AG08395 (cell line): ENCODE data around the gene RFX4.

Experiments
- DNase-seq: peaks from one replicate; pipeline ENCODE4 v3.0.0; 2012; ENCODE audit warnings: mixed read lengths, low spot score

RFX4 gene

GRCh38 chr12:106646472-106646871, 63.7 kb downstream of the RFX4 start:
- no peak for DNase-seq

DNA sequence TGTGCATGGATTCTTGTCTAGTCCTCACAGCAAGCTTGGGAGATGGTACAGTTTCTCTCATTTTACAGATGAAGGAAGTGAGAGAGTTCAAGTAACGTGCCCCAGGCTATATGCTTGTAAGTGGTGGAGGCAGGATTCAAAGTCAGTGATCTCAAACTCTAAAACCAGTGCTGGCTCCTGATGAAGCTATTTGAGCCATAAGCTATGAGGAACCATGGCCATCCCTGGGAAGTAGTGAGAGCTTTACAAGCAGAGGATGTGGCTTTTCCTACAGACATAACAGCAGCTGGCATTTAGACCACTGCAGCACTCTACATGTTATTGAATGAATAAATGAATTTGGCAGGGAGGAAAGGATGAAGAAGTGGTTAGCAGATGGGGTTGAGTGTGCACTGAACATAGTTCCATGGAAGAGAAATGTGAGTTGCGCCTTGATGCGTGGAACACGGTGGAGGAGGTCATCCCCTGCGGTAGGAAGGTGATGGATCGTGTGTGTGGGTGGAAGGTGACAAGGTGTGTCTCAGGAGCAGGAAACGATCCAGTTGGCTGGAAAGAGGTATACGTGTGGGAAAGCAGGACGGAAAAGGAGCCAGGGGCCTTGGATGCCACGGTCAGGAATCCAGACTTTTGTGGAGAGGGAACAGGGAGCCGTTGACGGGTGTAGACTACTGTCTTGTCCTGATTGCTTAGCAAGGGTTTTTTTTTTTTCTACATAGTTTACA, 65.2 kb downstream of the RFX4 start:
- DNase-seq: no peak

DNA sequence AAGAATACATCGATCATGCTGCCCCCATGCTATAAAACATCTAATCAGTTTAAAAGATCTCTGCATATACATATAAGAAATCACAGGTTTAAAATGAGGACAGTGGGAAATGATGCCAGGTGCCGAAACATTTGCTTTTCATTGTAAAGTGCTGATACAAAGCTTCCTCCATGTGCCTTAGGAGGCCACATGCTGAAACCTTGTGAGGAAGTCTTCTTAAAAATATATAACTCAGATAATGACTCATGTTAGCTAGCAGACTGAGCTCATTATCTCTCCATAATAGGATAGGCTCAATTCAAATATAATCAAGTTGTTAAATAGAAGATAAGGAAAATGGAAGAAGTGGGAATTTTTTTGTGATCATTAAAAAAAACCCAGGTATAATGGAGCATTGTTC, 65.9 kb downstream of the RFX4 start:
- DNase-seq: no peak

GRCh38 chr12:106651552-106651951, 68.7 kb downstream of the RFX4 start:
- DNase-seq: no peak

- no peak for DNase-seq
These were observed 69.8 kb downstream of the RFX4 start for GRCh38 chr12:106652510-106653015.

DNA sequence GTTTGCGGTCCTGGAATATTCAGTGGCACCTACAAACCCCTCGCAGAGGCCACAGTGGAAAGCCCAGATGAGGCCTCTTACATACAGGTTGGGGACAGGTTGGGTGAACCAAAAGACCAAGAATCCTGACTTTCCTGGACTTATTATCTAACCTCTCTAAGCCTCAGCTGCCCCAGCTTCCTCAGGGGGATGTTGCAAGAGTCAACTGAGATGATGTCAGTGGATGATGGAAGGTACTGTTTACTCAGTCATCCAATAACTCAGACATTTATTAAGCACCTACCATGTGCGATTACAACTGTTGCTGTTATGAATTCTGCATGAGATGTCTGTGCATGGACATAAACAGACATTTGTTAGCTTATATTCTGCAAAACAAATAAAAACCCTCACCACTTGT, 72.8 kb downstream of the RFX4 start:
- DNase-seq: no peak

DNA sequence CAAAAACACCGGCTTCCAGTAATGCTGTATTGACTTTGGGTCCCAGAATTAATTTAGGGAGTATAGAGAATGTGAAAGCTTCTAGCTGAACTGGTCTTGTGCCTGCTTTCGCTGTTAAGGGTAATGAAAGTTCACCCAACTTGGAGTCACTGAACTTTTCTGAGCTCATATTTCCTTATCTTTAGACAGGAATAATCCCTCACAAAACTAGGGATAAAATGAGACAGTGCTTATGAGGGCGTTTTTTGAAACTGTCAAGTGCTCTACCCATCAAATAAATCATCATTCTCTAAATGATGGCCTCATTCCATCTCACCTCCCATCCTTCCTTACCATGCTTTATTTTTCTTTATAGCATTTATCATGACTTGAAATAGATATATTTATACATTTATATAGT, 74.7 kb downstream of the RFX4 start:
- no peak for DNase-seq

DNA sequence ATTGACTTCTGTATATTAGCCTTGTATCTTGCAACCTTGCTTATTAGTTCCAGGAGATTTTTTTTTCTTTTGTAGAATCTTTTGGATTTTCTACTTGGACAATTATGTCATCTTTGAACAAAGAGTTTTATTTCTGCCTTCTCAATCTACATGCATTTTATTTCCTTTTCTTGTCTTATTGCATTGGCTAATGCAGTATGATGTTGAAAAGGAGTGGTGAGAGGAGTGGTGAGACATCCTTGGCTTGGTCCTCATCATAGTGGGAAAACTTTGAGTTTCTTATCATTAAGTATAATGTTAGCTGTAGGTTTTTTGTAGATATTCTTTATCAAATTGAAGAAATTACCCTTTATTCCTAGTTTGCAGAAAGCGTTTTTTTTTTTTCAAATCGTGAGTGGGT, 80.6 kb downstream of the RFX4 start:
- DNase-seq: no peak

DNA sequence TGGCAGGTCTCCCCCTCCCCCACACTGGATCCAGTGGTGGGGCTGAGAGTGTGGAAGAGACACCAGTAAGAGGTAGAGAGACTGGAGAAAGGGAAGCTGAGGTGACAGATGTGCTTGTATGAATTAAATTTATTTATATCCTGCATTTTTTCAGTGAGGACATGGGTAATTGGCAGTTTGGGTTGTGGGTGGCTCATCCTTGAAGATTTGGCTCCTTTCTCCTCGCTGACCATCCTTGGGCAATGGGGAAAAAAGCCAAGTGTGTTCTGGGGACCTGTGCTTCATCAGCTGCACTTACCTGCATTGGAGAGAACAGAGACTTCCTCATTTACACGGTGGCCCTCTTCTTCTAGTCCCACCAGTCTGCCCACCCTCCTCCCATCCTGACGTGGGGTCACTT, 86.4 kb downstream of the RFX4 start:
- no peak for DNase-seq

DNA sequence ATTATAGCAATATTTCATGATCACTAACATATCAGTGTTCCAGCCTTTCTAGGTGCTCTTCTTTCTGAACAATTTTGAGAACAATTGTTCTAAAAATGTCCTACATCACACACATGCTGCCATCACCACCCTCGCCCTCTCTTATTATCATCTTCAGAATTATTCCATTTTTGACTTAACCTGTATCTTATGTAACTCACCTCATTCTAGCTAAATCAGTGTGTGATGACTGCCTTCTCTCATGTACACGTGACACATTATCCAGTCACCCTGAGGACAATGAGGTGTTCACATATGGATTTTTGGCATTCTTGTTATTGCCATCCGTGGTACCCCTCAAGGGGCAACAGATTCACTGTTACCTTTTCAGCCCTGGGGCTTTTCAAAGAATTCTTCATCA, 87.3 kb downstream of the RFX4 start:
- no peak for DNase-seq

GRCh38 chr12:106671840-106672239, 89.0 kb downstream of the RFX4 start:
- no peak for DNase-seq

DNA sequence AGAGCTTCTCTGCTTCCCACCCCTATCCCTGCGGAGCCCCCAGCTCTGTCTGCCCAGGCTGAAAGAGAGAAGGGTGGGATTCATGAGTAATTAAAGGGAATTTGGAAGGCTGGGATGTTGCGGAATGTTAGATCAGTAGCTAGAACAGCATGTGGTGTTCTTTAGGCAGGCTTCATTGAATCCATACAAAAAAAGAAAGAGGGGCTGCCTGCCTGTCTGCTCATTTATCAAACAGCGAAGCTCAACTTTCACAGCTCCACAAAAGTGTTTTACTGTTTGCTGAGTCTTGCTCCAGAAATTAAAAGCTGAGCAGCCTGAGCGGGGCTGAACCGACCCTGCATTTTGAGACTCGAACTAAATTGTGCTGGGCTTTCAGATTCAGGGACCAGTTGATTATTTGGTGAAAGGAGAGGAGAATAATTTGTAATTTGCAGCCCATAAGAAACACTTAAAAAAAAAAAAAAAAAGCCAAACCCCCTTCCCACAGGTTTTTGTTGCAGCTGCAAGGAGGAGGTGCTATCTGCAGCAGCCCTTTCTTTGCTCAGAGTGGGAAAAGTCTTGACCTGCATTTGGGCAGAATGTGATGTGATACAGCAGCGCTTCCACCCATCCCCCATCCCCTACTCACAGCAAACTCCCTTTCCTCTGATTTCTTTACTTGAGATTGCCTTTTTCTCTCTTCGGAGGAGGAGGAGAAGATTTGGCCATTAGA, 89.7 kb downstream of the RFX4 start:
- no peak for DNase-seq

- no peak for DNase-seq
These were observed 90.3 kb downstream of the RFX4 start for GRCh38 chr12:106673141-106673540.

- DNase-seq: no peak
These were observed 93.0 kb downstream of the RFX4 start for GRCh38 chr12:106675651-106676435.

DNA sequence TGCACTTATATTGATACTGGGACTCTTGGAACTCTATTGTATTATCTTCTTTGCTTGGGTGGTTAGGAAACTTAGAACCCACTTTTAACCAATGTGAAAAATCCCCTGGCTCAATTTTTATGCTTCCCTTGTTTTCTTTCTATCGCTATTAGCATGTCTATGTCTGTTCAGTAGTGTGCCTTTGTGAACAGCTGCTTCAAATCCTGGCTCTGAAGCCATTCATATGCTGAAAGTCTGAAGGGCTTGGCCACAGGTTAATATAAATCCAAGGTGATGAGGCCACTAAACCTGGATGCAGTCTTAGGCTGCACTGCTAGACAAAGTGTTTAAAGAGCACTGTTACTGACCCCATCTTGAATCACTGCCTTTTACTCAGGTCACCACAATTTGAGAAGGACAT, 96.8 kb downstream of the RFX4 start:
- no peak for DNase-seq

DNA sequence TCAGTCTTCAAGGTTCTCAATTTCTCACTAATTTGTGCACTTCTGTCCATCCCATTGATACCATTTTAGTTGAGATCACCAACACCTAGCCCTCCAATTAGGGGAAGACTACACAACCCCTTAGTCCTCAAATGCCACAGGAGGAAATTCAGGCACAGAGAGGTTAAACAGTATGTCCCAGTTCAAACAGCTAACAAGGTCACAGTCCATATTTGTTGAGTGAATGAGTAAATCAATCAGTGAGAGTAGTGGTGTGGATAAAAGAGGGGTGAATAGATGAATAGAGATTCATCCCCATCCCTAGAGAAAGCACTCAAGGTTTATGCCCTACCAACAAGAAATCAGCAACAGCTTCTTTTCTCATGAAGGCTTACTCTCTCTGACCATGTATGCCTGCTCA, 97.5 kb downstream of the RFX4 start:
- DNase-seq: no peak

DNA sequence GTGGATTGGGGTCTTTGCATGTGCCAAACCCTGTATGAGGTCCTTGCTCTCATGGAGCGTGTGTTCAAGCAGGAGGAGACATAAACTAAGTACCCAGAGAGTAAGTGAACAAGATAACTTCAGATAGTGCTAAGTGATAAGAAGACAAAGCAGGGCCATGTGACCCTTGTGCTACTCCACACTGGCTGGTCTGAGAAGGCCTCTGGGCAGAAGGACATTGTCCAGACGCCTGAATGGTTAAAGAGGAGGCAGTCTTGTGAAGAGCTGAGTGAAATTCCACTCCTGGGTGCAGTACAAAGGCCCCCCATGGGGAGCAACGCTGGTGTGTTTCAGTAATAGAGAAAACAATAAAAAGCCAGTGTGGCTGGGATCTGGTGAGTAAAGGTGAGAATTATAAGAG, 98.4 kb downstream of the RFX4 start:
- no peak for DNase-seq

GRCh38 chr12:106682594-106683234, 99.9 kb downstream of the RFX4 start:
- DNase-seq: no peak

DNA sequence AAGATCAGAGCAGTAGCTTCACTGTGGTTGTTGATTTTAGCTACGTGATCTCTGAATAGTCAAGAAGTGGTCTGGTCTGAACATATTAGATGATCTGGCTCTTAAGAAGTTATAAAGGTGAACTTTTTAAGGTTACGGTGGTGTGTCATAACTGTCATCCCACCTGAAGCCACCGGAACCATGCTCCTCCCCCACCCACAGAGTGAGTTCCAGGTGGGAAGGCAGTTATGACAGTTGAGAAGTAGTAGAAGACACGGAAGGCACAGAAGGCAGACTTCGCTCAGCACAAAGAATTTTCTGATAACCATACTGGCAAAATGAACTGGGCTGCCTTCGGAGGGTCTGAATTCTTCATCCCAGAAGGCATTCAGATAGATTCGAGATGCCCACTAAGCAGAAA, 101.7 kb downstream of the RFX4 start:
- no peak for DNase-seq

DNA sequence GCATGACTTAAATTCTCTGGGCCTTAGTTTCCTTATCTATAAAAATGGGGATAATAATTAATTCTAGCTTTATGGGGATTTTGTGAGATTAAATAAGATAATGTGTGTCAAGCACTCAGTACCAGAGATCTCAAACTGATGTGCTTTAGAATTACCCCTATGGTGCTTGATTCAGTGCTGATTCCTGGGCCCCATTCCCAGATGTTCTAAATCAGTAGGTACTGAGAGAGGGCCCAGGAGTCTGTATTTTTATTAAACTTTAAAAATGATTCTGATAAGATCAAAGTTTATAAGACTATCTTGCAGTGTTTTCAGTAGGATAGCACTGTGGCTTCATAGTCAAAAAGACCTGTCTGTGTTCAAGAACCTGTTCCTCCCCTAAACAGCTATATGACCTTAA, 102.6 kb downstream of the RFX4 start:
- DNase-seq: no peak

GRCh38 chr12:106687672-106688071, 104.9 kb downstream of the RFX4 start:
- DNase-seq: no peak

GRCh38 chr12:106690569-106691305, 107.9 kb downstream of the RFX4 start:
- no peak for DNase-seq
